ENCODE measurements around the gene DIP2C.

DNA sequence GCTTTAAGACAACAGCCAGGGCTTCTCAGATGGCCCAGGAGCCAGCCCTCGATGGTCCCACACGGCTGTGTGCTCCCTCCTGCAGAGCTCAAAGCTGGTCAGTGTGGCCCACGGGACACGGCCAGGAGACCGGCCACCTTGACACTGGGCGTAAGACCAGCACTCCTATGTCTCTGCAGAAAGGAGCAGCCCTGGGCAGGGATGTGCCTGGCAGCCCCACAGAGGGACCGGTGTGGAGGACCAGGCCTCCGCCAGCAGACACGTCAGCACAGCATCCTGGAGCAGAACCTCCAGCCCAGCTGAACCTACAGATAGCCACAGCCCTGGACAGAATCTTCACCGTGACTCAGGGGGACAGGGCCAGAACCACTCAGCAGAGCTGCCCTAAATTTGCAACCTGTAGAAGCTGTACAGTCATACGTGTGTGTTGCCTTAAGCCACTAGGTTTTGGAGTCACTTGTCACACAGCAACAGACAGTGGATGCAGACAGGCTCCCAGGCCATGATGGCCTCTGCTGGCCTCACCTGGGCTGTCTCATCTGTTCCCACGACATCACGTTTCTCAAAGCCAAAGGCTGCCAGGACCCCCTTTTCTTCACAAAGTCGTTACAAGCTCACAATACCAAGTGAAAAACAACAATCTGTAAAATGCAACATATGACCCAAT is 132.4 kb downstream of the DIP2C start:
- TF ChIP-seq CTCF (IDR thresholded peaks at IDR 0.05) (no peak), POLR2AphosphoS5 (IDR thresholded peaks at IDR 0.05) (no peak)

Data from stomach (tissue), 4 donors.